Hematopoietic multipotent progenitor cell treated with erythropoietin and hydrocortisone succinate and interleukin-3 and kit ligand, for 17 days (in vitro differentiated cells): ENCODE measurements around the gene SUPT5H.

Experiments used
- DNase-seq: peaks from one replicate; pipeline ENCODE4 v3.0.0-alpha.2; 2015; ENCODE audit warnings: low spot score

SUPT5H gene

DNA sequence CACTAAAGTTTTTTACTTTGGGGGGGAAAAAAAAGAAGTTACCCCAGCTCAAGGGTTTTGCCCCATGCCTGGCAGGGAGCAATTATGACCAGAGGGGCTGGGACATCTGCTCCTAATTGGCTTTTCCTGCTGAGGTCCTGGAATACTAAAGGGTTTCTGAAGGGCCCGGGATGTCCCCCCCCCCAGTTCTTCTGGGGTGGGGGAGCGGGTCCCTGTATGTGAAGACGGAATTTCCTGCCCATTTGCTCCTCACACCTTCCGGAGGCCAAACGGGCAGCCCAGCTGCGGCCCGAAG, 52.3 kb downstream of the SUPT5H start:
- no peak for DNase-seq

DNA sequence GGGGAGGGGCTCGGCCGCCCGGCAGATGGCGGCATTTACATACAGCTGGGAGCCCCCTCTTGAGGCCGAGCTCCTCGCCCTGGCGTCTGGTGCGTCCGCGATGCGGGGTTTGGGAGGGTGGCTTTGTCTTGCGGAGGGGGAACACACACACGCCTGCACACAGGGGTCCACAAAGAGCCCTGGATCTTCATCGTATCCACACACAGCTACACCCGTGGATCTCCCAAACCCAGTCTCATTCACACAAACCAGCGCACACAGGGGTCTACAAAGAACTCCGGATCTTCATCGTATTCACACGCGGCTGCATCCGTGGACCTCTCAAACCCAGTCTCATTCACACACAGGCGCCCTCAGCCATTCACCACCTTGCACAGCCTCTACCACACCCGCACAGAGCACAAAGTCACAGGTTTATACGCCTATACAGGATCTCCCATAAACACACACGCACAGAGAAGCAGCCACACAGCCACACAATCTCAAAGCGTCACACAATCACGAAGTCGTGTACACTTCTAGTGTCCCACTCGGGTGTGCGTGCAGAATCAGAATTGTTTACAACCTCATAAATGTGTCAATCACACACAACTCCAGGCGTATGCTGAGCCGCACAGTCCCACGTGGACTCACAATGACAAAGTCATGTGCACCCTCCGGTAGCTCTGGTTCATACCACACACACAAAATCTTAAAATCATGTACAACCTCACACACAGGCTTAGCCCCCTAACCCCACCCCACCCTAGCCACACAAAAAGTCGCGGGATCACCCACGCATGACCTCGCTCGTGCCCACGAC, 52.8 kb downstream of the SUPT5H start:
- DNase-seq: no peak

DNA sequence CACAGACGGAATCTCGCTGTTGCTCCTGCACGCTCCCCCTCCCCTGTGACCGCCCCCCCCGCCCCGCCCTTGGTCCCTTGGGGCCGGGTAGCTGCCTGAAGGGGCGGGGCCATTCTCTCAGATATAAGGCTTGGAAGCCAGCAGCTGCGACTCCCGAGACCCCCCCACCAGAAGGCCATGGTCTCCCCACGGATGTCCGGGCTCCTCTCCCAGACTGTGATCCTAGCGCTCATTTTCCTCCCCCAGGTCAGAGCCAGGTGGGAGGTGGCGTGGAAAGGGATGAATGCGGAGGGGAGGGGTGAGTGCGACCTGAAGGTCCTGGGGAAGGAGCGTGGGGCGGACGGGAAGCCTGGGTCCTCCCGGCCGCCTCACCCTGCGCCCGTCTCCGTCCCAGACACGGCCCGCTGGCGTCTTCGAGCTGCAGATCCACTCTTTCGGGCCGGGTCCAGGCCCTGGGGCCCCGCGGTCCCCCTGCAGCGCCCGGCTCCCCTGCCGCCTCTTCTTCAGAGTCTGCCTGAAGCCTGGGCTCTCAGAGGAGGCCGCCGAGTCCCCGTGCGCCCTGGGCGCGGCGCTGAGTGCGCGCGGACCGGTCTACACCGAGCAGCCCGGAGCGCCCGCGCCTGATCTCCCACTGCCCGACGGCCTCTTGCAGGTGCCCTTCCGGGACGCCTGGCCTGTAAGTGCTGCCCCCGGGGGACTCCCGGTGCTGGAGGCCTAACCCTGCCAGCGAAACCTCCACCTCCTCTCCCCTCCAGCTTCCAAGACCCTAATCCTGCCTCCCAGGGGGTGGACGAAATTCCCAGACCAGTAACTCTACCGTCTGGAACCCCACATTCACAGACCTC, 53.6 kb downstream of the SUPT5H start, which contains the start of gene DLL3:
Gene DLL3 (plus strand): TSS at position 150 of the 845 bp plus-strand sequence. CDS start 28 bp downstream, at position 178.
- DNase-seq: no peak

DNA sequence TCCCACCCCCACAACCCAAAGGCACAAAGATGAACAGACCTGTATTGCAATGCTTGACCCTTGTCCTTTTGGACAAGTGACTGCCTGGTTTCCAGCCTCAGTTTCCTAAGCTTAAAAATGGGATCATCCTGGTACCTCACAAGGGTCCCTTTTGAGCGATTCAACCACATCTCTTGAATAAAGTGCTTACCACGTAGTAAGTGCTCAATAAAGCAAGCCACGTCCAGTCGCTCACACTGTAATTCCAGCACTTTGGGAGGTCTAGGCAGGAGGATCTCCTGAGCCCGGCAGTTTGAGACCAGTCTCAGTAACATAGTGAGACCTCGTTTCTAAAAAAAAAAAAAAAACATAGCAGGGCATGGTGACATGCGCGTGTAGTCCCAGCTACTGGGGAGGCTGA, 54.5 kb downstream of the SUPT5H start:
- DNase-seq: no peak

DNA sequence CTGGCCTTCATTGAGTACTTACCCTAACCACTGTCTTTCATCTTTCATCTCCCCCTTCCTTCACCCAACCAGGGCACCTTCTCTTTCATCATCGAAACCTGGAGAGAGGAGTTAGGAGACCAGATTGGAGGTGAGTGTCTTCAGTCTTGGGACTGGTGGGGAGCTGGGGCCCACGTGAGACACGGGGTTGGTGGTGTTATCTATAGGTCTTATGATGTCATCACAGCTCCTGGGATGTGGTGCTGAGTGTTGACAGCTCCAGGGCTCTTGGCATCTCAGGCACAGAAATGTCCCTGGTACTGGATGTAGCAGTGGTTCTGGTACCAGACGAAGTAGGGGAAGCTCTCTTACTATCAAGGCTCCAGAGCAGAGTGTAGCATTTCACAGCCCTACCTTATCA, 55.2 kb downstream of the SUPT5H start:
- no peak for DNase-seq

DNA sequence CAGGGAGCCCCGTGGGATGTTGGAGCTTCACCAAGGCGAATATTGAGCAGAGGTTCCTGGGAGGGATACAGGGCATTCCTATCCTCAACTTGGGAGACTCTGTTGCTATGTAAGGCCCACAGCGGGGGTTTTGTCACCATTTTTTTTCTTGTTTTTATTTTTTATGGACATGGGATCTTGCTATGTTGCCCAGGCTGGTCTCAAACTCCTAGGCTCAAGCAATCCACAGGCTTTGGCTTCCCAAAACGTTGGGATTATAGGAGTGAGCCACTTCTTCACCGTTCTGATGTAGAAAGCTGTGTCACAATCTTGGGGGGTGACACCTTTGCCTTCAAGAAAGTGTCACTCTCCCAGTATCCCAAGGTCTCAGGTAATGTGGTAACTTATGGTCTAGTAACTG, 56.0 kb downstream of the SUPT5H start:
- DNase-seq: no peak

DNA sequence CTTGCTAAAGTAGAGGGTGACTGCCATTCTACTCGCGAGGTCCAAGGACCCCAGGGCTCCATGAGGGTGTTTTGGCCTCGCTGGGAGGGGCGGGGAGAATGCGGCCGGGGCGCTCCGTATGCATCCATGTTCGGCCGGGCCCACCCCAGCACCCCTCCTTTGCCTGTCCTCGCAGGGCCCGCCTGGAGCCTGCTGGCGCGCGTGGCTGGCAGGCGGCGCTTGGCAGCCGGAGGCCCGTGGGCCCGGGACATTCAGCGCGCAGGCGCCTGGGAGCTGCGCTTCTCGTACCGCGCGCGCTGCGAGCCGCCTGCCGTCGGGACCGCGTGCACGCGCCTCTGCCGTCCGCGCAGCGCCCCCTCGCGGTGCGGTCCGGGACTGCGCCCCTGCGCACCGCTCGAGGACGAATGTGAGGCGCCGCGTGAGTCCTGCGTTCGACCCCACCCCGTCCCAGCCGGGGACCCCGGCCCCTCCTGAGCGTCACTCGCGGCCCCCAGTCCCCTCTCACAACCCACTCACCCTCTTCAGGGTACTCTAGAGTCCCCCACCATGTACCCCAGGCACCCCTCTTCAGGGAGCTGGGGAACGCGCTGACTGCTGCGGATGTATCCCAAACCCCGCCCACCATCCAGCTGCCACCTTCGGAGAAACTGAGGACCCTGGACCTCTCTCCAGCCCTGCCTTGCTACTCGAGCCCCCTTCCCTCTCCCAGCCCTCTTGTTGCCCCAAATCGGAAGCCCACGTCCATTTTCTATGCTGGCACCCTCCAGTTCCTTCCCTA, 57.4 kb downstream of the SUPT5H start:
- DNase-seq: peak; percentile 79

DNA sequence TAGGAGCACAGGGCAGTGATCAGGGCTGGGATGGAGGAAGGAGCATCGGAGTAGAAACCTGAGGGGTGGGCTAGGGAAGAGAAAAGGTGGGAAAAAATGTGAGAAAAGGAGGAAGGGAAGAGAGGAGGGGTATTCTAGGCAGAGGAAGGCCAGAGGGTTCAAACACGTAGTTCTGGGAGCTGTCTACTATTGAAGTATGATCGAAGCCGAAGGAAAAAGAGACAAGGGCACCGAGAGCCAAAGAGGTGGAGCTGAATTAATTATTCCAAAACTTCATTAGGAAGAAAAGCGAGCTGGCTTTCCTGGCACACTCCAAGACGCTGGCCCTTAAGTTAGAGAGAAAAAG, 61.2 kb downstream of the SUPT5H start:
- DNase-seq: no peak

DNA sequence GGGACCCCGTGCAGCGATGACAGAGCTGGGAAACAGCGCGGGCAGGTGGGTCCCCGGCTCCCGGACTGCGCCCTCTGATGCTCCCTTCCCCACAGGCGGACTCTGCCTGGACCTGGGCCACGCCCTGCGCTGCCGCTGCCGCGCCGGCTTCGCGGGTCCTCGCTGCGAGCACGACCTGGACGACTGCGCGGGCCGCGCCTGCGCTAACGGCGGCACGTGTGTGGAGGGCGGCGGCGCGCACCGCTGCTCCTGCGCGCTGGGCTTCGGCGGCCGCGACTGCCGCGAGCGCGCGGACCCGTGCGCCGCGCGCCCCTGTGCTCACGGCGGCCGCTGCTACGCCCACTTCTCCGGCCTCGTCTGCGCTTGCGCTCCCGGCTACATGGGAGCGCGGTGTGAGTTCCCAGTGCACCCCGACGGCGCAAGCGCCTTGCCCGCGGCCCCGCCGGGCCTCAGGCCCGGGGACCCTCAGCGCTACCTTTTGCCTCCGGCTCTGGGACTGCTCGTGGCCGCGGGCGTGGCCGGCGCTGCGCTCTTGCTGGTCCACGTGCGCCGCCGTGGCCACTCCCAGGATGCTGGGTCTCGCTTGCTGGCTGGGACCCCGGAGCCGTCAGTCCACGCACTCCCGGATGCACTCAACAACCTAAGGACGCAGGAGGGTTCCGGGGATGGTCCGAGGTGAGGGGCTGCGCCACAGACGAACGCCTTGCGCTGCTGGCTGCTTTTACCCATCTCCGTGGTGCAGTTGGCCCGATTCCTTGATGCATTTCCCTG, 61.7 kb downstream of the SUPT5H start:
- no peak for DNase-seq

DNA sequence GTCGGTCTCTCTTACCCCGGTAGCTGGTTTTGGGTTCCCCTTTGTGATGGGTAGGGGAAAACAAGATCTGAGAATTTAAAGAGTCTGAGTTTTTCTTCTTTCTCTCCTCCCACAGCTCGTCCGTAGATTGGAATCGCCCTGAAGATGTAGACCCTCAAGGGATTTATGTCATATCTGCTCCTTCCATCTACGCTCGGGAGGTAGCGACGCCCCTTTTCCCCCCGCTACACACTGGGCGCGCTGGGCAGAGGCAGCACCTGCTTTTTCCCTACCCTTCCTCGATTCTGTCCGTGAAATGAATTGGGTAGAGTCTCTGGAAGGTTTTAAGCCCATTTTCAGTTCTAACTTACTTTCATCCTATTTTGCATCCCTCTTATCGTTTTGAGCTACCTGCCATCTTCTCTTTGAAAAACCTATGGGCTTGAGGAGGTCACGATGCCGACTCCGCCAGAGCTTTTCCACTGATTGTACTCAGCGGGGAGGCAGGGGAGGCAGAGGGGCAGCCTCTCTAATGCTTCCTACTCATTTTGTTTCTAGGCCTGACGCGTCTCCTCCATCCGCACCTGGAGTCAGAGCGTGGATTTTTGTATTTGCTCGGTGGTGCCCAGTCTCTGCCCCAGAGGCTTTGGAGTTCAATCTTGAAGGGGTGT, 62.5 kb downstream of the SUPT5H start:
- DNase-seq: no peak

DNA sequence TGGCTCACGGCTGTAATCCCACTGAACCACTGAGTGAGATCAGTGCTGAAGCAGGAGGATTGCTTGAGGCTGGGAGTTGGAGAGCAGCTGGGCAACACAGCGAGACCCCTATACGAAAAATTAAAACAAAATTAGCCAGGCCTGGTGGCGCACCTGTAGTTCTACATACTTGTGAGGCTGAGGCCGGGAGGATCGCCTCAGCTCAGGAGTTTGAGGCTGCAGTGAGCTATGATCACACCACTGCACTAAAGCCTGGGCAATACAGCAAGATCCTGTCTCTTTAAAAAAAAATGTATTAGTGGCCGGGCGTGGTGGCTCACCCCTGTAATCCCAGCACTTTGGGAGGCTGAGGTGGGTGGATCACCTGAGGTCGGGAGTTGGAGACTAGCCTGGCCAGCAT, 63.2 kb downstream of the SUPT5H start:
- no peak for DNase-seq

DNA sequence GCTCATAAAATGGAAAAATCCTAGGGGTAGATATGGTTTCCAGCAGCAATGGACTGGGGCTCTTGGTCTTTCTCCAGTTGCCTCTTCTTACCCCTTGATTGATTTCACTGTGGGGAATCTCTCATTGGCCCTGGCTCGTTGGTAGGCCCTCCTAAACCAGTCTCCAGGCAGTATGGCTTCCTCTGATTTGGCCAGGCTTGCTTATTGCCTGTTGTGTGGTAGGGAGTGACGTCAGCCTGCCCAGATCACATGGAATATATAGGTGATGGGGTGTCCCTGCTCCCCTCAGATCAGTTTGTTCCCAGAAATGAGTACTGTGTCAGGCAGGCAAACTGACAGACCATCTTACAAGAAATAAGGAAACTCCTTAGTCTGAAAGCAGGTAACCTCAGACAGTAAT, 63.9 kb downstream of the SUPT5H start:
- DNase-seq: no peak

DNA sequence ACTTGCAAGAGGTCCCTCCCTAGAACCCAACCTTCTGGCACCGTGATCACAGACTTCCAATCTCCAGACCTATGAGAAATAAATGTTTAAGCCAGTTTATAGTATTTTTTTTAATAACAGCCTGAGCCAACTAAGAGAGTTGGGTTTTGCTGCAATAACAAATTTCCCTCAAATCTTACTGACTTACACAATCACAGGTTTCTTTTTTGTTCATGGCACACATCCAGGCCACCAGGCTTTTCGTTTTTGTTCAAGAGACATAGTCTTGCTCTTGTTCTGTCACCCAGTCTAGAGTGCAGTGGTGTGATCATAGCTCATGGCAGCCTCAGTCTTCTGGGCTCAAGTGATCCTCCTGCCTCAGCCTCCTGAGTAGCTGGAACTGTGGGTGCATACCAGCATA, 67.6 kb downstream of the SUPT5H start:
- no peak for DNase-seq

DNA sequence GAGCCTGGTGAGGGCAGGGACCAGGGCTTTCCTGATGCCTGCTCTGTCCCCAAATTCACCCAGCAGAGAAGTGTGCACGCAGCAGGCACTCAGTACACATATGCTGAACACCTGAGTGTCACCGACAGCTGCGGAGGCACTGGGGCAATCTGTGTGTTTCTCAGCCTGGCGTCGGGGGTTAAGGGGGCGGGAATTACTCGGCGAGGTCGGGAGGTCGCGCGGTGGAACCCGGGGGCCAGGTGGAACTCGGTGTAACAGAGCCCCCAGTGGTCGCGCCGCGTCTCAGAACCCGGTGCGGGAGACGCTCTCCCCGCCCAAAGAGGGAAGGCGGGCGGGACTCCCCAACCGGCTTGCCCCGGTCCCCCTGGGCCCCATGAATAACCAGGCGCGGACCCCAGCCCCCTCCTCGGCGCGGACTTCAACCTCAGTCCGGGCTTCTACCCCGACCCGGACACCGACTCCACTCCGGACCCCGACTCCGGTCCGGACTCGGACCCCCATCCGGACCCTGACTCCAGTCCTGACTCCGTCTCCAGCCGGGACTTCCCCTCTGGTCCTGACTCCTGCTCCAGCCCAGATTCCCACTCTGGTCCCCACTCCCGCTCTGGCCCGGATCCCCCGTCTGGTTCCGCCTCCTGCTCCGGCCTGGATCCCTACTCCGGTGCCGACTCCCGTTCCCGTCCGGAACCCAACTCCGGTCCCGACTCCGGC, 69.6 kb downstream of the SUPT5H start, which contains the start of gene SELENOV:
Gene SELENOV (plus strand): TSS at position 300 of the 711 bp plus-strand sequence. CDS start 74 bp downstream, at position 374.
- DNase-seq: no peak

DNA sequence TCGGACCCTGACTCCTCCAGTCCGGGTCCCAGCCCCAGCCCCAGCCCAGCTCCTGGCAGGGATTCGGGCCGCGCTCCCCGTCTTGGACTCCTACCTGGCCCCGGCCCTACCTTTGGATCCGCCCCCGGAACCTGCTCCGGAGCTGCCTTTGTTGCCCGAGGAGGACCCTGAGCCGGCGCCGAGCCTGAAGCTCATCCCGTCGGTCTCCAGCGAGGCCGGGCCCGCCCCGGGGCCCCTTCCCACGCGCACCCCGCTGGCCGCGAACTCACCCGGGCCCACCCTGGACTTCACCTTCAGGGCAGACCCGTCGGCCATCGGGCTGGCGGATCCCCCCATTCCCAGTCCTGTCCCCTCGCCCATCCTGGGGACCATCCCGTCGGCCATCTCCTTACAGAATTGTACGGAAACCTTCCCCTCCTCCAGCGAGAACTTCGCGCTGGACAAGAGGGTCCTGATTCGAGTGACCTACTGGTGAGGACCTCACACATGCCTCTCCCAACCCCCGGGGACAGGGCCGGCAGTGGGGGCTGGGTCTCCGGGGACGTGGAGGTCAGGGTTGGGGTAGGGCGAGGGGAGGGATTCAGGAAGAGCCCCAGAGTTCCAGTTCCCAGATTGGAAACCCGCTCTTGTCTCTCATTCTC, 70.3 kb downstream of the SUPT5H start:
- no peak for DNase-seq

DNA sequence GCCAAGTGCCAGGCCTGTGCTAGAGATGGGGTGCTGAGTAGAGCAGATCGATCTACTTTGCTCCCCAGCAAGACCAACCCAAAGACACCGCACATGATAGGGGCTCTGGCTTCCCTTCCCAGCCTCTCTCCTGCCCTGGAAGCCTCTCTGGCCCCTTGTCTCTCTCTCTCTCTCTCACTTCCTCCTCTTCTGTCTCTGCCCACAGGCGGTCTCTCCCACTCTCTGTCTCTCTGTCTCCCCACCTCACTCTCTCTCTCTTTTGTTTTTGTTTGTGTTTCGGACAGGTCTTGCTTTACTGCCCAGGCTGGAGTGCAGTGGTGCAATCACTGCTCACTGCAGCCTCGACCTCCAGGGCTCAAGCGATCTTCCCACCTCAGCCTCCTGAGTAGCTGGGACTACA, 70.9 kb downstream of the SUPT5H start:
- no peak for DNase-seq

DNA sequence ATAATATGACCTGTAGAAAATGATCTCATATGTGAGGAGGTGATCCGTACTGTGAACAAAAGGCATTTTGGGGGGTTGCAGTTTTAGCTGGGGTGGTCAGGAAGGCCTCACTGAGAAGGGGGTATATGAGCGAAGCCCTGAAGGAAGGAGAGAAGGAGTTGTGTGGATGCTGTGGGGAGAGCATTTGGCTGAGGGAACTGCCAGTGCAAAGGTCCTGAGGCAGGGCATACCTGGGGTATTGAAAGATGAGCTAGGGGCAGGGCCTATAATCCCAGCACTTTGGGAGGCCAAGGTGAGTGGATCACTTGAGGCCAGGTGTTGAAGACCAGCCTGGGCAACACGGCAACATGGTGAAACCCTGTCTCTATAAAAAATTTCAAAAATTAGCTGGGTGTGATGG, 72.0 kb downstream of the SUPT5H start:
- no peak for DNase-seq

DNA sequence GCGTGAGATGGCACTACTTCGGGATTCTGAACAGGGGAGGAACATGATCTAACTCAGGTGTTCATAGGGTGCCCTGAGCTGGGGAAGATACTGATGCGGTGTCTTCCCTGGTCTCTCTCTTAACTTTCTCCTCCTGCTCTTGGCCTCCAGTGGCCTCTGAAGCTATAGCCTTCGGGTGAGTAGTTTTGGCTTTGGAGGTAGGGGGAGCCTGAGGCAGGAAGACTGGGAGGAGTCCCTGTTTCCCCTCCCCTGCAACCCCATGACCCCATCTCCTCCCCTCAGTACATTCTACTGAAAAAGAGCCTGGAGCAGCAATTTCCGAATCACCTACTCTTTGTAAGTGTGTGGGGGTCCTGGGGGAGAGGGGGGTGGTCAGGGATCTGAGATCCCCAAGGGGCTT, 73.1 kb downstream of the SUPT5H start:
- no peak for DNase-seq

DNA sequence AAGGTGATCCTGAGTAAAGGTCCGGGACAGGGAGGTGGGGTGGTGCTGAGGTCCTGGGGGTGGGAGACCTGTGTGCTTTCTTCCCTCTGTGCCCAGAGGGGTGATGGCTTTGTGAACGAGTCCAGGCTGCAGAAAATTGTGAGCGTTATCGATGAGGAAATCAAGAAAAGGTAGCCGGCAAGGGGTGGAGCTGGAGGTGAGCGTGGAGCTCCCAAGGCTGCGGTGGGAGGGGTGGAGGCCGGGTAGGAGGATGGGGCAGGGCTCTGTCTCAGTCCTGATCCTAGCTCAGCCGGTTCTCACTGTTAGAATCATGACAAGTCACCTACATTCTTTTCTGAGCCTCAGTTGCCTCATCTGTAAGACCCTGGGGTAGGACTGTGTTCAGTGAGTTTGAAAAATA, 73.6 kb downstream of the SUPT5H start:
- no peak for DNase-seq
